ENCODE results near the gene ANAPC15. TPM values are rescaled to one million over a fixed set of nuclear protein-coding genes. Genes with fewer than 3 reads are reported as not detected.

ANAPC15 gene
- total and polyA plus RNA-seq, 2 donors (not counting 3 experiments of a cell fraction or from before 2014, with no cell fraction given), result 67.0 to 70.5 TPM

GRCh38 chr11:72069200-72069599, 43.3 kb downstream of the ANAPC15 start:
- peak overlapping the region; percentile 73 for H3K4me2 ChIP-seq (ENCODE audit: insufficient read depth, low read length)
- H2AFZ ChIP-seq (ENCODE audit: low read depth, low read length), result no peak overlapping the region
- peaks cover 64% of the 10 kb centered on the region for H3K4me1 ChIP-seq (ENCODE audit: control insufficient read depth, extremely low read depth, insufficient read depth, low read length)
- TF ChIP-seq FOS (IDR thresholded peaks at IDR 0.05; ENCODE audit: borderline replicate concordance, insufficient read depth, low read length) (no peak), MAX (IDR thresholded peaks at IDR 0.05; ENCODE audit: insufficient read depth, insufficient read length) (no peak), CTCF (IDR thresholded peaks at IDR 0.05; ENCODE audit: extremely low read depth in 1 of 2, insufficient read depth in 1 of 2, low read depth in 1 of 2, low read length in 2 of 2) (no peak), GATA2 (IDR thresholded peaks at IDR 0.05; ENCODE audit: insufficient read depth, insufficient read length, low read depth, low read length) (no peak), MYC (IDR thresholded peaks at IDR 0.05; ENCODE audit: low read depth, low read length) (no peak), POLR2AphosphoS5 (IDR thresholded peaks at IDR 0.05; ENCODE audit: insufficient read depth, low read depth, low read length) (no peak), POLR2A (IDR thresholded peaks at IDR 0.05; ENCODE audit: low read depth, low read length) (no peak), EZH2 (IDR thresholded peaks at IDR 0.05; ENCODE audit: borderline replicate concordance, low read depth, low read length, severe bottlenecking) (no peak), JUN (IDR thresholded peaks at IDR 0.05; ENCODE audit: borderline replicate concordance, insufficient read depth, insufficient read length, low read depth) (no peak)
- H3K9me3 ChIP-seq (replicated peaks; ENCODE audit: control insufficient read depth, insufficient read depth, low read length), result no peaks in the 10 kb centered on the region
- peak overlapping the region; percentile 0 for H3K9ac ChIP-seq (replicated peaks; ENCODE audit: extremely low read depth, insufficient read depth, low read length)
- H3K79me2 ChIP-seq (ENCODE audit: control insufficient read depth, insufficient read depth, low read length), result peaks cover 73% of the 10 kb centered on the region
- H3K36me3 ChIP-seq (ENCODE audit: control insufficient read depth in 2 of 2, extremely low read depth in 1 of 2, insufficient read depth in 2 of 2, low read length in 2 of 2), result no peaks in the 10 kb centered on the region
- BruUV-seq (replicated peaks), result no TSS peak
- ChIA-PET CTCF (interaction anchor here (1.0 to 6.9 kb wide), 7 partner anchors 10 to 44 kb away, joined by 3 to 46 read pairs (median 5); no protein-coding TSS in a partner anchor), POLR2A (no interaction called here)
- peak overlapping the region in 1 of 3 experiments; percentile 1 for H3K4me3 ChIP-seq (replicated peaks in 1 of 3; ENCODE audit: insufficient read depth in 1 of 3, low read depth in 1 of 3, low read length in 3 of 3)
- no peaks in the 10 kb centered on the region for H3K27me3 ChIP-seq (ENCODE audit: control insufficient read depth in 2 of 2, insufficient read depth in 2 of 2, low read length in 2 of 2)
- FAIRE-seq (no peak), DNase-seq (ENCODE audit: low read depth, low spot score) (no peak)
- dilution Hi-C loops (cut with MboI; ENCODE audit: extremely low pct_ligation_motif_present, low sequenced_read_pairs) (no loop called here), intact Hi-C loops (cut with micrococcal nuclease) (no loop called here)
- H3K9me1 ChIP-seq (replicated peaks; ENCODE audit: control insufficient read depth, extremely low read depth, insufficient read depth, low read length), result no peaks in the 10 kb centered on the region
- H4K20me1 ChIP-seq (replicated peaks; ENCODE audit: control insufficient read depth, extremely low read depth, insufficient read depth, low read length), result no peaks in the 10 kb centered on the region
- peak overlapping the region; percentile 50 for H3K27ac ChIP-seq (ENCODE audit: insufficient read depth, low read depth, low read length)

All from endothelial cell of umbilical vein (primary cell).